LNCAP (cell line): Measurements from ENCODE around the gene CTSE.

ENCODE experiments used
- TF ChIP-seq, protein P1 (sequence below): fragments of 450-650 bp; IDR thresholded peaks from 2 replicates; pipeline ENCODE4 v1.5.1; 2017; ENCODE audit warnings: mild to moderate bottlenecking

The CTSE gene

DNA sequence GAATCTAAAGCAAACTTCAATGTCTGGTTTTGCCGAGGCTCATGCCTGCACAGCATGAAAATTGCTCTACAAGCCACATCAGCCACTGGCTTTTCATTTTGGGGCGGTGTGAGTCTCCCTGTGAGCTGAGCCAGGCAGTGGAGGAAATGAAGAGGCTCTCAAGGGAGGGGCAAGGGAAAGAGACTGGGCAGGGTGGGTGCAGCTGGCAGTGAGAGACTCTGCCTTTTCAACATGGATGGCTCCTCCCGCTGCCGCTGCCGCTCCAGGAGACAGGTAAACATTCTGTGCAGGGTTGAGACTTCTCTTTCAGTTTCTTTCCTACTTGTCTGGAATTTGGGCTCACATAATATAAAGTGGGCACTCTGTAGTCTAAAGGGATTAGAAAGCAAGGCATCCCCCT lies 11.3 kb upstream of the CTSE start:
- TF ChIP-seq, protein P1, sequence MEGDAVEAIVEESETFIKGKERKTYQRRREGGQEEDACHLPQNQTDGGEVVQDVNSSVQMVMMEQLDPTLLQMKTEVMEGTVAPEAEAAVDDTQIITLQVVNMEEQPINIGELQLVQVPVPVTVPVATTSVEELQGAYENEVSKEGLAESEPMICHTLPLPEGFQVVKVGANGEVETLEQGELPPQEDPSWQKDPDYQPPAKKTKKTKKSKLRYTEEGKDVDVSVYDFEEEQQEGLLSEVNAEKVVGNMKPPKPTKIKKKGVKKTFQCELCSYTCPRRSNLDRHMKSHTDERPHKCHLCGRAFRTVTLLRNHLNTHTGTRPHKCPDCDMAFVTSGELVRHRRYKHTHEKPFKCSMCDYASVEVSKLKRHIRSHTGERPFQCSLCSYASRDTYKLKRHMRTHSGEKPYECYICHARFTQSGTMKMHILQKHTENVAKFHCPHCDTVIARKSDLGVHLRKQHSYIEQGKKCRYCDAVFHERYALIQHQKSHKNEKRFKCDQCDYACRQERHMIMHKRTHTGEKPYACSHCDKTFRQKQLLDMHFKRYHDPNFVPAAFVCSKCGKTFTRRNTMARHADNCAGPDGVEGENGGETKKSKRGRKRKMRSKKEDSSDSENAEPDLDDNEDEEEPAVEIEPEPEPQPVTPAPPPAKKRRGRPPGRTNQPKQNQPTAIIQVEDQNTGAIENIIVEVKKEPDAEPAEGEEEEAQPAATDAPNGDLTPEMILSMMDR: no peak

DNA sequence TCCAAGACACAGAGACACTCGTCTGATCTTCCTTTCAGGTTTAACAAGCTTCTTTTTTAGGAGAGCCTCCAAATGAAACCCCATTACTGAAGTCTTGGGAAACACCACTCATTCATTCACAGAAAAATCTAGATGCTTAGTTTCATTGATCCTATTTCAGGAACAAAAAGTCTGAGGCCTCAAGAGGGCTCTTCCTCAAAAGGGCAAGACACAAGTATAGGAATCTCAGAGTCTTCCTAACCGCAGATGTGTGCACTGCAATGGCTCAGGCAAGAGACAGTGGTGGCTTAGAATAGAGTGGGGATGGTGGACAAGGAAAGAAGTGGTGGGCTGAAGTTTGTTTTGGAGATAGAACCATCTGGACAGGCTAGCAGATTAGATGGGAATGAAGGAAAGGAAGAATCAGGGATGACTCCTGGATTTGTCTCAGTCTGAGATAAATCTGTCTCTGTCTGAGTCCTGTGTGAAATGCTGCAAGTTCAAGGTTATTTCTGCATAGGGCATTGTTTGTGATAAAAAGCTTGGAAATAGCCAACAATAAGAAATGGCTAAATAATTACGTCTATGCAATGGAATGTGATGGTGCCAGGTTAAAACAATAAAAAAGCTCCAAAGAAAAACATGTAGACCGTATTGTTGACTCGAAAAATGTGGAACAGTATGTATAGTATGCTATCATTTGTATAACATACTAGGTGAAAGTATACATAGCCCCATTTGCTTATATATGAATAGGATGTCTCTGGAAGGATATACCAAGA lies 8.9 kb upstream of the CTSE start:
- TF ChIP-seq, protein P1: no peak

DNA sequence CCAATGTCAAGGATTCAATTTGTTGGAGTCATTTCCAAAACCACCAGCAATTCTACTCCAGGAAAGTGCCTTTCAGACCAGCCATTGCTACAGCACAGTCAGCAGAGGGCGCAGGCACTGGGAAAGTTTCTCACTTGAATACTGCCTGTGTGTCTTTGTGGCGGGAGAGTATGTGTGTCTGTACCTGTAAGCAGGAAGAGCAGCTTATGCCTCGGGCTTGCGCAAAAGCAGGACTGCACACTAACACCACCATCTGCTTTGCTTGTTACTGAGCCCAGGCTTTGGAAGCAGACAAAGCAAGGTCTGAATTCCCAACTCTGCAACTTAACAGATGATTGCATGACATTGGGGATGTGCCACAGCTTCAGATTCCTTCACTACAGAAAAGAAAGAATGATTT lies 7.0 kb upstream of the CTSE start:
- TF ChIP-seq, protein P1: peak; percentile 99

DNA sequence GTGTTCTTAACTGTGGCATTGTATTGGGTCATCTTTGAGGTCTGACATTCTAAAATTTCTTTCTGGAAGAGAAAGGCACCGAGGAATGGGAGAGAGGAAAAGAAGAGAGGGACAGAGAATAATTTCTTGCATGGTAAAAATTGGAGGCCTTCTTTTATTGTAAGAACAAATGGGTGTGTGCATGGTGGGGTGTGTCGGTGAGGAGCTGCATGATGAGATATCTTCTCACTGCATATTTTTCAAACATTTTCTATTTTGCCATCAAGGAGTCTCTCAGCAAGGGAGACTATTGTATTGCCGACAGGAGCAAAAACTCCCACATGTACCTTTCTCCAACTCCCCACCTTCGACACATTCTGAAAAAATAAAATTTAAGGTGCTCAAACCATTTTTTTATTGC lies 6.5 kb upstream of the CTSE start:
- TF ChIP-seq, protein P1: no peak

DNA sequence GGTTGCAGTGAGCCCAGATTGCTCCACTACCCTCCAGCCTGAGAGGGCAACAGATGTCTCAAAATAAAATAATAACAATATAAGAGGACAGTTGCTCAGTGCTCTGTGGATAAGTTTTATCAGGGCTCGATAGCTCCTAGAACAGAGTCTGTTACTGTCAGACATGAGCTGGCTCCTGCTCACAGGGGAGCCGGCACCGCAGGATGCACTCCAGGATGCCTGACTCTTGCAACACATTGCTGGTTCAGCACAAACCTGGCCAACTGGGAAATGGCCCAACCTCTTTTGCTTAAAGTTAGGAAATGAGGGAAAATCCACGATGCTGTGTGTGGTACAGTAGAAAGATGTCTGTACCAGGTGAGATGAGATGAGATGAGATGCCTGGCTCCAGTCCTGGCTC lies 5.8 kb upstream of the CTSE start:
- TF ChIP-seq, protein P1: no peak

DNA sequence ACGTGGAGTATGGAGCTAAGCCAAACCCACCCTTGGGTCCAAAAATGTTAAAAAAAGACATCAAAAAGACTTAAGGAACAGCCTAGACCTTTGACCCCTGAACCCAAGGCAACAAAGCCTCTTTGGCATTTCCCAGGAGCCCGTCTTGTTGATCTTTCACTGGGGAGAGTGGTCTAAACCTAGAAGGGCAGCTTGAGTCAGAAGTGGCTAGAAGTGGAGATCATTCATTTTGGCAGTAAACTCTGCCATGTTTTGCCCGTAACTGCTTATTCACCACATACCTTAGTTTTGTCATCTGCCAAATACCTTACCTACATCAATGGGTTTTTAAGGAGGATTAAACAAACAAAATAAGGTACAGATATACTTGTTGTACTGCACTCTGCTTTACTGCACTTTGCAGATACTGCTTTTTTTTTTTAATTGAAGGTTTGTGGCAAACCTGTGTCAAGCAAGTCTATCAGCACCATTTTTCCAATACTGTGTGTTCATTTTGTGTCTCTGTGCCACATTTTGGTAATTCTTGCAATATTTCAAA lies 1.7 kb upstream of the CTSE start:
- TF ChIP-seq, protein P1: no peak

DNA sequence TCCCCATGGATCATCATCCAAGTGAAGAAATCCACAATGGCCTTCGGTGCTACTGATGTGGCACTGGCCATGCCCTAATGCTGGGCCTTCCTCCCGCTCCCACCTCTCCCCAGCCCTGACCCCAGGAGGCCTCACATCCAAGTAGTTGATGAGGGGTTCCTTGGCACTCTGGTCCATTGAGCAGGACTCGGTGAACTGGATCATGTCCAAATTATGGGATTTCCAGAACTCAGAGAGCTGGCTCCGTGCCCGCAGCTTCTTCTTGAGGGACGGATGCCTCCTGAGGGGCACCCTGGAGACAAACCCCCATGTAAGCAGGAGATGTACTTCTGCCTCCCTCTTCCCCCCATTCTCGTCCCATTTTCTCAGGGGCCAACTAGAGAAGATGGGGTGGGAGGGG lies 929 bp downstream of the CTSE start:
- TF ChIP-seq, protein P1: no peak
